Tongue (tissue), 3 donors: ENCODE results near the gene ACTR10. TPM values are rescaled to one million over a fixed set of nuclear protein-coding genes. Genes with fewer than 3 reads are reported as not detected.

Experiments
- DNase-seq: peaks from one replicate; pipeline ENCODE4 v3.0.0-alpha.2; 2015
- small RNA-seq: library from RNA; depleted of rRNA; stranded (forward); fragments of <200 nt; gene quantifications from one replicate; pipeline ENCODE3, GENCODE V24; 2014; ENCODE audit warnings: low replicate concordance
- total RNA-seq: library from RNA; depleted of rRNA; stranded (reverse); fragments of >200 nt; gene quantifications from one replicate; pipeline ENCODE4 v1.2.3, GENCODE V29; 2014

Gene ACTR10
- total RNA-seq, 1 donor from 2014 or later: 79.3 TPM

DNA sequence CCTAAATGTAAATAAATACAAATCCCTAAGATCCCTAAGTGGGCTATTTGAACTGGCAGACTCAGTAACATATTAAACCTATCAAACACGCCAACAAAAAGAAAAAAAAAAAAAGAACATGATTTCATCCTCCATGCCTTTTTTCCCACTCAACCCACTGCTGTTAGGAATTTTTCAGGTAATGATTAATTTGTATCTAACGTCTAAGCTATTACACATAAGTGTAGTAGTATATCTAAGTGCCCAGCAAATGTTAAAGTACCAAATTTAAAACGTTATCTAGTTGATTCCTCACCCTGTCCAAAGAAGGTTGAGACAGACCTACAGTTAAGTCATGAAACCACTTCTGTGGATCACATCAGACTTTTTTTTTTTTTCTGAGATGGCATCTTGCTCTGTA lies 82.0 kb downstream of the ACTR10 start:
- no peak for DNase-seq

DNA sequence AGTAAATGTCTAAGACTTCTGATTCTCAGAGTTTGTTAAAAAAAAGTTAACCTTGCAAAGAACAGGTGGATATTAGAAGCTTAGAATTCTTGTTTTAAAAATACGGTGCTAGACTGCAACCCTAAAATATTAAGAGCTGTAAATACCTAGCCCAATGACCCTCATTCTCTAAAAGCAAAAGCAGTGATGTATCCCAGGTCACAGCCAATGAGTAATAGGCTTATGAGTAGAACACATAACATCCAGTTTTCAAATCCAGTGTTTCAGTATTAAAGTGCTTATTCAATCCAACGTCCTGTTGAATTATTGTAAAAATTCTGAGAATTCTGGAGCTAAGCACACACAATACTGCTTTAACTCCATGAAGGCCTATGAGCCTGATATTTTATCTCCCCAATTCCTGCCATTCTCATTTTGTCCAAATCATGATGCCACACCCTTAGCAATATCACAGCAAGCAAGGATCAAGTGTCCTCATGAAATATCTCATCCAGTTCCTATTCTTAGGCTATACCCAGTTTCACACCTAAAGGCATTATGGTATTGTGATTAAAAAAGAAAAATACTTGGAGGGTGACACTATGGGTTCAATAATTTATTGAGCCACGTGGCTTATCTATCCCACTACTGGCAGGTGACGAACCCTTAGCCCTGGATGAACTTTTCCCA lies 83.1 kb downstream of the ACTR10 start:
- DNase-seq: no peak

DNA sequence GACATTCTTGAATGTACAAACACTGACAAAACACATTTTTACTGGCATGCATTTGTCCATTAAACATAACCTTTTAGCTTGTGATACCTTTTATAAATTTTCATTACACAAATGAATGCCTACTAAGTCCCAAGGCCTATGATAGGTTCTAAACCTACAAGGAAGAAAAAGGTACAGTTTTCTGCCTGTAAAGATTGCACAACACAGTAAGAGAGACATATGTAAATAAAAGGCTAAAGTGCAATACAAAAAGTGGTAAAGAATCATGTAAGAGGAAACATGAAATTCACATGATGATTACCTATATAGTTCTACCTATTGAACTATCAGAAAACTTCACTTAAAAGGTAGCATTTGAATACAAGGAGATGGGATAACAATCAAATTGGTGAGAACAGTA lies 83.8 kb downstream of the ACTR10 start:
- DNase-seq: no peak

DNA sequence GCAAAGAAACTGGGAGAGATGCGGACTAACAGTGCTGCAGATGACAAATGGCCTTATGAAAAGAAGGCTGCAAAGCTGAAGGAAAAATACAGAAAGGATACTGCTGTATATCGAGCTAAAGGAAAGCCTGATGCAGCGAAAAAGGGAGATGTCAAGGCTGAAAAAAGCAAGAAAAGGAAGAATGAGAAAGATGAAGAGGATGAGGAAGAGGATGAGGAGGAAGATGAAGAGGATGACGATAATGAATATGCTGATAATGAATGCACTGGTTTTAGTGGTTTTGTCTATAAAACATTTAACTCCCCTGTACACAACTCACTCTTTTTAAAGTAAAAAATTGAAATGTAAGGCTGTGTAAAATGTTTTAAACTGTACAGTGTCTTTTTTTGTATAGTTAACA lies 85.2 kb downstream of the ACTR10 start:
- no peak for DNase-seq

Small RNAs within 50 kb of the gene (small RNA-seq; reads per million reads assigned to genes)
- gene RN7SL598P: not detected

Other genes starting within 250 kb of the ACTR10 start
- 18.2 TPM for gene ARMH4, start 47.9 kb upstream of the ACTR10 start, total RNA-seq
- 59.8 TPM for gene PSMA3, start 44.7 kb downstream of the ACTR10 start, total RNA-seq
- 24.6 TPM for gene ARID4A, start 98.4 kb downstream of the ACTR10 start, total RNA-seq
- not detected for gene TOMM20L, start 195.8 kb downstream of the ACTR10 start, total RNA-seq
- 34.3 TPM for gene TIMM9, start 227.4 kb downstream of the ACTR10 start, total RNA-seq
- gene KIAA0586, start 227.6 kb downstream of the ACTR10 start, total RNA-seq: 27.1 TPM